HG02973 (cell line): ENCODE results near the gene CD96.
"Not testable (repeated sequence)": the region's sequence is repeated elsewhere in the genome, so short reads cannot be mapped to it uniquely, and the experiment has no call there.

Experiments
- ATAC-seq: cut with Tn5 transposase; IDR thresholded peaks from one replicate; pipeline ENCODE4 v1.9.1; 2021; ENCODE audit warnings: moderate library complexity; ENCODE audit not compliant: unreplicated experiment

The CD96 gene

DNA sequence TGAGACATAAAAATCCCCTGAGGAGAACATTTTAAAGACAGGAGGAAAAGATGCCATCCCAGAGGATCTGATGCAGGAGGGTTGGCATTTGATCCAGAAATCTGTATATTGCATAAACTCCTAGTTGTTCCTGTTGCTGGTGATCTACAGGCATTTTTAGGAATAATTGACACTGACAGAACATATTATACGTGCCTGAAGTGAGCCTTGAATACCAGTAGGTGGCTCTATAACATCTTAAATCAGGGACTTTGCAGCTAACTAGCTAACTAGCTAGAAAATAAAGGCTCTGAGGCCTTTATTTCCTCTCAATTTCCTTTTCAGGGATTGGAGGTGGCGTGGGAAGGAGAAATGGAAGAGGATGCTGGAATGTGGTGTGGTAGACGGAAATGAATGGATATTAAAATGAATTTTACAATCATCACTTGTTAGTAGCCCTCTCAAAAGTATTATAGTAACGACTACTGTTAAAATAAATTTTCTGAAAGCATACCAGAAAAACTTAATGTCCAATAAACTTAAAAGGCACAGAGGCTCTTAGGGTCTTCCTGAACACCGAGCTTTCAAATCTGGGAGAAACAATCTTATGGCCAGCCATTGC is 127.0 kb downstream of the CD96 start:
- no peak for ATAC-seq

DNA sequence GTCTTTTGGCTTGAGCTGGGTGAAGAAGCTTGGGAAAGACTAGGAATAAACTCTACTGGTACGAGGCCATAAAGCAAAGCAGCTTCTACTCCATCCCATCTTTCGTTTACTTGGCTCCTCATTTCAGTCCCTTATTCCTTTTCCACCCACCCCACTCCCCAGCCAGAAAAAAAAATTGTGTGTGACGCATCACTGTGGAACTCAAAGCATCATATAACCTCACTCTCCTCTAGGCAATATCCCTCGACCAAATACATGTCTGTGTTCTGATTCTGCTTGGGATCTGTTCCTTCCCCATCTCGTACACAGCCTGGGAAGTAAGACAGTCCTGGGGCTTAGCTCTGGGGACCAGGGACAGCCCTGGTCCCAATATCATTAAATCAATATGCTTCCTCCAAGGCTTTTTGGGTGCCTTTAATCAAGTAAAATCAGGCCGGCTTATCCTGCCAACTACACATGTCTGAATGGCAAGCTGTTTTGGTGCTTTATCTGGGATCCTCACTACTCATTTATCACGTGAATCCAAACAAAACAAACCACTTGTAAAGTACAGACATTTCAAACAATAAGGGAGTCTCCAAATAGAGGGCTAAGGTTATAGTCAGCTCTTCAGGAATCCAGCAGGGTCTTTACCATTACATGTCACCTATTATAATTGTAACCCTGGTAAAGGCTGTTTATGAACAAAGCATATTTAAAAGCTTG is 128.1 kb downstream of the CD96 start:
- no peak for ATAC-seq

DNA sequence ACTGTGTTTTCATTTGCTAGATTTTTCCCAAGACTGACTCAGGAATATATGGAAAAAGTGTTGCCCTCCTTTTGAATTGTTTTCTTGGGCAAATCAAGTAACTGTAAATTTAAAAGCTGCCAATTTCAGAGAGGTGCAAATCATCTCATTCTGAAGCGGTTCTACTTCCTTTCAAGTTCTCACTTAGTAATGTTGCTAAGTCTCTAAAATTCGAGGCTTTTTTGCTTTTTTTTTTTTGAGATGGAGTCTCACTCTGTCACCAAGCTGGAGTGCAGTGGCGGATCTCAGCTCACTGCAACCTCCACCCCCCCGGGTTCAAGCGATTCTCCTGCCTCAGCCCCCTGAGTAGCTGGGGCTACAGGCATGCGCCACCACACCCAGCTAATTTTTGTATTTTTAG is 130.5 kb downstream of the CD96 start:
- ATAC-seq, result not testable (repeated sequence)

DNA sequence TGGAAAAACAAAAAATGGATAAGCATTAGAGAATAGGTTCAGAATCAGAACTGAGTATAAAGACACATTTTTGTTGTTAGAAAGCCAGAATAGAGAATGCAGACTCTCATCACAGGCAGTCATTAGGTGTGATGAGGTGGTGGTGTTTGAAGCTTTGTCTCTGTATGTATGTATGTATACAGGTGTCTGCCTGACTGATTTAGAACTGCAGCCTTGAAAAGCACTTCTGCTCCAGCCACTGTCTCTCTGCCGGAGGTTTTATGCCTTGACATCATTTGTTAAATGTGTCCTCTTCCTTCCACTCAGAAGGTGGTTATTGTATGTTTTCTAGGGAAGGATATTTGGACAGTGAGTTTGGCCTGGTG is 133.8 kb downstream of the CD96 start:
- no peak for ATAC-seq

DNA sequence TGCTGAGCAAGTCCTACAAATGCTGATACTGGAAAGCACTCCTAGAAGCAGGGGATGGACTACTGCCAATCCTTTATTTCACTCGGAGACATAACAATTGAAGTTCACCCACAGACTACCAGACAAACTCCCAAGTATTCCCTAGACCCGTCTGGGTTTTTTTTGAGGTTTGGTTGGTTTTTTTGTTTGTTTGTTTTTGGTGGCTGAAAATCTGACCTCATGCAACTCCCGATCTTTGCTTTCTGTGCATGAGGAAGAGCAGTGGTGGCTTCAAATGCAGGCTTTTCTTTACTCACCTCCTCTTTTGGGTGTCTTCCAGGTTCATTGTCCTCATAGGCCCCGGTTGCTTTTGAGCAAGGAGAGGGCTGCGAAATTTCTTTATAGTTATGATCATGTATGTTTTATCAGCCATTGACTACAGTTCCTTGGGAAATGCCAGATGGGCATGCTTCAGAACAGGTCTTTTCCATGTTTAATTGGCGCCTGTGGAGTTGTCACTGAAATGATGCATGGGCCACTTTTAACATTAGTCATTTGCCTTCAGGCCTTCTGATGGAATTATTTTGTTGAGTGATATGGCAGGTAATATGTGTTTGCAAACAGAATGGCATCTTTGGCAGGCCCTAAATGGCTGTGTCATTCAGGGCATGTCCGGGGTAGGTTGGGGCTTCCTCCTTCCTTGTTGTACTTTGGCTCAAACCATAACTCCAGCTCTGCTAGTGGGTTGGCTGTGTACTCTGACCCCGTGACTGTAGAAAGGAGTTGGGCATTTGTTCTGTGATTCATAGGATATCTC is 134.4 kb downstream of the CD96 start:
- ATAC-seq, result no peak

DNA sequence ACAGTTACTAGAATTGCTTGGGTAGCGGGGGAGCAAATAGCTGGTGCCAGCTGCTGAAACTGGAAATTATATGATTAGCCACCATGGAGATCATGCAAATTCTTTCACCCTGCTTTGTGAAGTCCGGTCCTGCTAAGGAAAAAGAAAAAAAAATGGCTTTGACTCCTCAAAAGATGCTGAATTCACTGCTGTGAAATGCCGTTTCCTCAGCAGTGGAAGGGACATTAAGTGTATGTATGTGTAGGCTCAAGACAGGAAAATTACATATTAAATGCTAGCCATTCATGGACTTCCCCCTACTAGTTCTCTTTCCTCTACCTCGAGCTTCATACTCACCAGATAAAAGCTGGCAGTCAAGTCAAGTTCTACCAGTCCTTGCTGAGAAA is 135.0 kb downstream of the CD96 start:
- no peak for ATAC-seq

DNA sequence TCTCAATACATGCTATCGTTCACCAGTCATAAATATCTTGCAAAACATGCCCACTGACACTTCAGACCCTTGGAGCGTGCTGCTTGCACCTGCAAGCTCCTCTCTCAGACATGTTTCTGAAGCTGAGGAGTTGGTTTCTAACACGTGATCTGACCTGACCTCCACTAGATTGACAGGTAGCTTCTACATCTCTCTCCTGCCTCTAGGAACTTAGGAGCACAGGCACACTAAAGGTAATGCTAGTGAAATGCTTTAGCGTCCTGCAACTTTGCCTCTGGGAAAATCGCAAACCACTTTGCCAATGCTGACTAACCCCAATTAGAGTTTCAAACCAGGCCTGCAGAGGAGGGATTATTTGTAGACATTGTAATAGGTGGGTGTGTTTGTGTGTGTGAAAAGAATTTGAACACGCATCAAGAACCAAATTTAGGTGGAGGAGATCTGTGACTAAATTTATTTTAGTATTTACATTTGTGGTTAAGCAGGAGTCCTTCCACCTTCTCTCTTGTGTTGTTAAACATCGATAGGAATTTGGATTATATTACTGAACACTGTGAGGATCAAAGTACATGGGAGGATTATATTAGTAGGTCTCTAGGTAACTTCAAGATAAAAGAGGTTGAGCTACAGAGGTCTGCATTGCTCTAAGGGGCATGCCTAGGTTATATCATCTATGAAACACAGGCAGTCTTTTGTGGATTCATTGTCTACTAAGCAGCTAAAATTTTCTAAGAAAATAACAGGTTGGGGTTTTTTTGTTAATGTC is 139.8 kb downstream of the CD96 start:
- ATAC-seq, result no peak

DNA sequence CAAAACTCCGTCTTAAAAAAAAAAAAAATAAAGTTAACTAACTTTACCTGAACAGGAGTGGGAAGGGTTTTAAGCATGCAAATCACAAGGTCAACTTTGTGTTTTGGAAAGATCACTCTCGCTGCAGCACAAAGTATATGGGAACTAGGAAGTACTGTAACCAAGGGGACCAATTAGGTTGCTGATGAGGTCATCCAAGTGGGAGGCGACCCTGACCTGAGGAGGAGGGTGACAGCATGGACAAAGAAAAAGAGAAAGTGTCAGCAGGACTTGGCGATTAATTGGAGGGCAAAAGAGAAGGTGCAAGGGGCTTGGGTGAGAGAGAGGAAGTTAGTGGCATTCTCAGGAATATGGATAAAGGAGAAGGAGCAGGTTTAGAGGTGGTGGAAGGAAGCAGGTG is 142.6 kb downstream of the CD96 start:
- ATAC-seq, result no peak

DNA sequence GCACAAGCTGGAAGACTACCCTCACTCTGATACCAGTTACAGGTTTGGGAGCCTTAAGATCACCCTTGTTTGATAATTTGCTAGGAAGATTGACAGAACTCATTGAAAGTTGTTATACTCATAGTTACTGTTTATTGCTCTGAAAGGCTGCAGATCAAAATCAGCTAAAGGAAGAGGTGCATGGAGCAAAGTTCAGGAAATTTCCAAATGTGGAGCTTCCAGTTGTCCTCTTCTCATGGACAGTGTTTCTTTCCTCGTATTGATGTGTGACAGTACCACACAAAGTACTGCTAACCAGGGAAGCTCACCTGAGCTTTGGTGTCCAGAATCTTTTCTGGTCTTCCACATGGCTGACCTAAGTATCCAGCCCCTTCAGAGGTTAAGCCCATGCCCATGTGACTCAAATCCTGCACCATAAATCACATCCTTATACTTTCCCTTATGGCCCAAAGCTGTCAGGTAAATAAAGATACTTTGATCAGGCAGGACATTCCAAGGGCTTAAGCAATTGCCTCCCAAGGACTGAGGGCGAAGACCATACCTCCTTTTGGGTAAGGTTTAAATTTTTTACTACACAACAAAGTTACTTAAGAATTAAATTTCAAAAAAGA is 146.3 kb downstream of the CD96 start:
- no peak for ATAC-seq

DNA sequence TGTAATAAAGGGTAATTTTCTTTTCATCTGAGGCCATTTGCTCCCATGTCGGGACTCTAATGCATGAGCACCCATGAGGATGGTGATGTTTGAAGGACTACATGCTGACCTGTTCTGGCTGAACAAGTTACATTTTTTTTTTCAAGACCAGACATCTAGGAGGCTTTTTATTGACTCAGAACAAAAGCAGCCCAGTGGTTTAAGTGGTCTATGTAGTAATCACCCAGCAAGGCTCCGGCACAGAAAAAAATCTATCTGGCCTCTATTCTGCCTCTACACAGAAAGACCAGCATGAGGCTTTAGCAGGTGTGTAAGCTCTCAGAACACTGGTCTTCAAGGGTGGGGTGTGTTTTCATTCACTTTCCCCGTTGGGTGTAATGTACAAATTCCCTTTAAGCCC is 148.2 kb downstream of the CD96 start:
- peak; percentile 84 for ATAC-seq

DNA sequence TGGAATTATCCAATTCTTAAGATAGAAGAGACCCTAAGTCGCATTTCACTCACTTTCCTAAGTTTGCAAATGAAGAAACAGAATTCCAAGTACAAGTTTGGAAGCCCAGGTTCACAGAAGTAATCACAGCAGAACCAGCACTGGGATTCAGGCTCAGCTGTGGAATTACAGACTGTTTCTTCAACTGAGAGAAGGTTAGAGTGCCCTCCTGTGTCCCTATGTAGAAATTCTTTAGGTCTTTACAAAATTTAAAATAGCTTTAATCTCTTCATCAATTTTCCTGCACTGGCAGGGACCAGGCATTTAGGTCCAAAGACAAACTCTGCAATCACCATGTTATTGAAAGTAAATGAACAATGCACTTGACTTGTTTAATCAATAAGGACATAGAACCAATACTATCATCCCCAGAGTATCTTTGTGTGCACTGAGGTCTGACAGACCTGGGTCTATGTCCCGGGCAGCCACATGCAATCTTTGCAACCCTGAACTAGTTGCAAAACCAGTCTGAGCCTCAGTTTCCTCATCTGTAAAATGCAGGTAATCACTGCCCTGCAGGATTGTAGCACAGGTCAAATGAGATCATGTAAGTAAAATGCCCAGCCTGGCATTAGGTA is 149.4 kb downstream of the CD96 start:
- no peak for ATAC-seq

DNA sequence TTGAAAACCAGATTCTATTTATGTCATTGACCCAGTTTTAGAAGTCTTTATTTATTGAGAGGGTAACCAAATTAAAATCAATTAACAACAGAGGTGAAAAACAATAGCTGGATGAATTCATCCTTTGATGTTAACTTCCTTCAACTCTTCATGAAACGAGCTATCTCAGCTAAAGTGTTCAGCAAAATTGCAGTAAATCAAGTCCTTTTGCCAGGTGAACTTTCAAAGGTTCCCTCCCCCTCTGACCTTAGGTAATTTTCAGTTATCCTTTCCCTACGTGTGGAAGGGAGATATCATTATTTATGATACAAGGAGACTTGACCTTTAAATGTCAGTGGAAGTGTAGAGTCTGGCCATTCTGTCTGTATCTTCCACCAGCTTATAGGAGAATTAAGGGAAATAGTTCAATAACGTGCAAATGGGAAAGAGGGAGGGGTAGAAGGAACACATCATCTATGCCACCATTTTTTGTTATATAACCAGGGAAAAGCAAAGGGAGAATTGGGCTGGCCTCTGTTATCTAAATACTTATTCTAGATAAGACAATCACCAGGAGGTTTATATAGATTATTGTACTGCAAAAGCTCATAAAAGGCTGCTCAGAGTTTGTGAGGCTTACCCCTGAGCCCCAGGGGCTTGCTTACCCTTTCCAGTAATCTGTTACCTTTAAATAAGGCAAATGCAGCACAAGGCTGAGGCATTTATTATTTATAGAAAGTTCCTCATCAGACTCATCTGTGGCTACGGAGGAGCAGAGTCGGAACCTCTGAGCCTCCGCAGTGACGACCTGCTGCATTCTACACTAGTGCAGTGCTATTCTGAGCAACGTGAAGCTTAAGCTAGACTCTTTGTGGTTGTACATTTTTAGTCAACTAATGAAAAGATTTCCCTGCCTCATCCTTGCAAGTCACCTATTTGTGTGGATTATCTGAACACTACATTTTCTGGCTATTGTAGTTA is 150.9 kb downstream of the CD96 start:
- ATAC-seq, result peak; percentile 67

DNA sequence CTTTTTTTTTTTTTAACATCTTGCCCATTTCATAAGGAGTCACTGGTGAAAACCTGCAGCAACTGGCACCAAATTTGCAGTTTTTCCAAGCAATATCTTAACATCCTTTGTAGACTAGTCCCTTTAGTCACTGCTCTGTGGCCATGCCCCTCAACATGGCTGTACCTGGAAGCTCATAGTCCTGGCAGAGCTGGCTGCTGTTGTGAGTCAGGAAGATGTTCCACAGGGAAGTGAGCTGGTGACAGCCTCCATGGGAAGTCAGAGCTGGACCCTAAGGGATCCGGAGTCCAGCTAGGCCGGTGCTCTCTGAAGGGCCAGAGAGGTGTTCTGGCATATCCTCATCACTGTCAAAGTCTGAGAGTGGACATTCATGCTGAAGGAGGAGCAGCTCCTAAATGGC is 152.5 kb downstream of the CD96 start:
- ATAC-seq, result no peak

DNA sequence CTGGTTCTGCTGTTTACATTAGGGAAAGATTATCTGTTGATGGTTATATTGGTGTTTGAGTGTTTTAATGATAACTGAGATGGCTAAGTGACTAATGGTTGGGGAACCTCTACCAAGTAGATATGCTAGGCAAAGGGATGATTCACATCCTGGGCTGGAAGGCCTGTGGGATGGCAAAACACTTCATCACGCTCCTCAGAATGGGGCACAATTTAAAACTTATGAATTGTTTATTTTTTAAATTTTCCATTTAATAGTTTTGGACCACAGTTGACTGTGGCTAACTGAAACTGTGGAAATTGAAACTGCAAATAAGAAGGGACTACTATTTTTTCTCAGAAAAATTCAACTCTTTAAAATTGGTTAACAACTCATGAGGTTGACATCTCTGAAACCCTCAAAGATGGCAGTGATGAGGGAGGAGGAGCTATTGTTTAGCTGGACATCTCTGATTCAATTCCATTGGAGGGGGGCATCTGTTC is 153.7 kb downstream of the CD96 start:
- no peak for ATAC-seq

DNA sequence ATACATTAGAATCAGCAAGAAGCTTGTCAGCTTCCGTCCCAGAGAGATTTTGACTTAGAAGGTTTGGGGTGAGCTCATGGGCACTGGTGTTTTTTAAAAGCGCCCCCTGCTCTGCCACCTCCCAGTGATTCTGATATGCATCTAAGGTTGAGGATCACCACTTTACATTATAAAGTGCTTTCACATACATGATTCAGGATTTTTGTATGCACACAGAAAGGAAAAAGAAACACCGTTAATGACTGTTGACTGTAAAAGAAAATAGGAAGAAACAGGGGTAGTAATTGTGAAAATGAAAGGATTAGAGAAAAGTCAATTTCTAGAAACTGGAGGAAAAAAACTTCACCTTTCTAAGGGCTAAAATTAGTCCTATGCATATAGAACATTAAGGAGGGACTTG is 158.1 kb downstream of the CD96 start:
- ATAC-seq, result peak; percentile 54

DNA sequence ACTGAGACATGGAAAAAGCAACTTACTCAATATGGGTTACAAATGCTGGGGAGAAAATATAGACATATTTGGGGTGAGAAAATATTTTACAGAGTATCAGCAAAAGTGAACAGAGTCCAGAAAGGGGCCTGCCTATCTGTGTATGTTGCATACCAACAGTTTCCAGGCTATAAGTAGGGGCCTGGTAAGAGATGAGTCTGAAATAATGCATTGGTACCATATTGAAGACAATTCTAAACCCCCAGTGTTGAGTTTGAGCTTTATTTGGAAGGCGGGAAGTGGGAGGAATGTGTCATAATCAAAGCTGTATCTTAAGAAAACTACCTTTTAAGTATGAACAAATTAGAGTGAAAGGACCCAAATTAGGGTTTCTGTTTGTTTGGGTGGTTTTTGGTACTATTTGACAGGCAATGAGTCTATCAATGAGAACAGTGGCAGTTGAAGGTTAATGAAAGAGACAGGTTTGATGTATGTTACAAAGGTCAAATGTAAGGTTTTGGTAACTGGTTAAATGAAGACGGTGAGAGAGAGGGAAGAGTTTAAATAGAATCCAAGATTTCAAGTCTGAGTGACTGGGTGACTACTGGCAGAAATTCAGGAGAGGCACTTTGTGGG is 159.4 kb downstream of the CD96 start:
- no peak for ATAC-seq
